HCT116 (cell line): Measurements from ENCODE around the gene FAM114A1. TPM values are rescaled to one million over a fixed set of nuclear protein-coding genes. Genes with fewer than 3 reads are reported as not detected.

ENCODE experiments used
- ATAC-seq: fragments of 200-7000 bp; cut with Tn5 transposase; 2 replicates; pipeline ENCODE4 v1.9.1; 2020; ENCODE audit warnings: mild to moderate bottlenecking, moderate library complexity
- BruUV-seq: library from RNA; stranded (reverse); fragments of 400-500 nt; replicated peaks from 2 replicates; lab custom pipeline; 2021; lab: Mats Ljungman, UMichigan
- CTCF ChIA-PET: fragments of 300-600 bp; sonication (Branson Sonifier 250); formaldehyde crosslinking; loops from one replicate; lab custom pipeline; 2021; ENCODE audit warnings: antibody characterized with exemption; lab: Charles Lee
- POLR2A ChIA-PET: fragments of 300-600, 350-600 bp; sonication (Branson Sonifier 250); formaldehyde crosslinking; loops from one replicate; lab custom pipeline; 2021; ENCODE audit warnings: antibody characterized with exemption; lab: Charles Lee
- RAD21 ChIA-PET, 2 experiments: fragments of 300-600 bp; sonication (Branson Sonifier 250); formaldehyde crosslinking; loops; one replicate each; lab custom pipeline; 2023; ENCODE audit warnings: low total read pairs in 2 of 2; ENCODE audit not compliant: uncharacterized antibody in 2 of 2, unreplicated experiment in 2 of 2, low non-redundant PET in 1 of 2; lab: Charles Lee
- DNase-seq: peaks from one replicate; pipeline ENCODE4 v3.0.0-alpha.2; 2010; ENCODE audit warnings: low read depth, low spot score
- H2AFZ ChIP-seq: fragments of 200-600 bp; shearing (Covaris generic), sonication (generic); 2 replicates; pipeline ENCODE4 v1.6.1; 2017; ENCODE audit warnings: low read depth, mixed run types, mixed read lengths, antibody characterized with exemption, low read length; ENCODE audit not compliant: poor library complexity, severe bottlenecking
- H3K27ac ChIP-seq: 2 replicates; pipeline ENCODE4 v1.5.1; 2012; ENCODE audit warnings: low read depth, low read length
- H3K27me3 ChIP-seq: fragments of 200-600 bp; sonication (generic); 2 replicates; pipeline ENCODE4 v1.6.1; 2016; ENCODE audit warnings: mixed run types, low read length, mixed read lengths; ENCODE audit not compliant: insufficient read depth
- H3K36me3 ChIP-seq, 2 experiments: fragments of 200-500 bp in 1 of 2; fragments of 200-600 bp in 1 of 2; sonication (Bioruptor generic) in 1 of 2; sonication (generic) in 1 of 2; 2 replicates each; pipeline versions ENCODE4 v1.5.1 to v1.6.1; 2014 to 2016; ENCODE audit warnings: low read length in 2 of 2, inconsistent platforms in 1 of 2, mixed read lengths in 1 of 2, mixed run types in 1 of 2; ENCODE audit not compliant: insufficient read depth in 2 of 2, control insufficient read depth in 1 of 2
- H3K4me1 ChIP-seq, 2 experiments: fragments of 200-600 bp in 1 of 2; sonication (generic) in 1 of 2; 2 replicates each; pipeline versions ENCODE4 v1.5.1 to v1.6.1; 2012 to 2017; ENCODE audit warnings: low read length in 2 of 2, inconsistent platforms in 1 of 2, mild to moderate bottlenecking in 1 of 2, mixed read lengths in 1 of 2, mixed run types in 1 of 2, moderate library complexity in 1 of 2; ENCODE audit not compliant: insufficient read depth in 2 of 2, control insufficient read depth in 1 of 2
- H3K4me2 ChIP-seq: fragments of 200-600 bp; sonication (generic); 2 replicates; pipeline ENCODE4 v1.6.1; 2017; ENCODE audit warnings: mixed run types, low read length, mixed read lengths
- H3K4me3 ChIP-seq, 2 experiments: fragments of 200-600 bp in 1 of 2; sonication (generic) in 1 of 2; replicated peaks in 1 of 2; 2 replicates each; pipeline ENCODE4 v1.5.1; 2011 to 2016; ENCODE audit warnings: low read length in 2 of 2, control low read depth in 1 of 2, low read depth in 1 of 2, mild to moderate bottlenecking in 1 of 2, mixed read lengths in 1 of 2, mixed run types in 1 of 2
- H3K79me2 ChIP-seq: fragments of 200-600 bp; sonication (generic); 2 replicates; pipeline ENCODE4 v1.6.1; 2017; ENCODE audit warnings: mild to moderate bottlenecking, mixed run types, low read length, moderate library complexity, mixed read lengths; ENCODE audit not compliant: insufficient read depth
- H3K9ac ChIP-seq: fragments of 200-600 bp; sonication (generic); 2 replicates; pipeline ENCODE4 v1.6.1; 2016; ENCODE audit warnings: low read length, mixed read lengths
- H3K9me2 ChIP-seq: fragments of 200-600 bp; sonication (generic), shearing (Covaris generic); 2 replicates; pipeline ENCODE4 v1.6.1; 2017; ENCODE audit warnings: mixed run types, mild to moderate bottlenecking, moderate library complexity; ENCODE audit not compliant: insufficient read depth
- H3K9me3 ChIP-seq, 2 experiments: fragments of 200-500 bp in 1 of 2; fragments of 200-600 bp in 1 of 2; sonication (Bioruptor generic) in 1 of 2; sonication (generic) in 1 of 2; 2 replicates each; pipeline ENCODE4 v1.6.1; 2014 to 2017; ENCODE audit warnings: low read length in 2 of 2, mixed read lengths in 2 of 2, inconsistent platforms in 1 of 2, low read depth in 1 of 2, mild to moderate bottlenecking in 1 of 2, mixed run types in 1 of 2, moderate library complexity in 1 of 2; ENCODE audit not compliant: control insufficient read depth in 1 of 2, insufficient read depth in 1 of 2
- H4K20me1 ChIP-seq: fragments of 200-600 bp; sonication (generic), shearing (Covaris generic); 2 replicates; pipeline ENCODE4 v1.6.1; 2017; ENCODE audit warnings: mixed run types, mild to moderate bottlenecking, moderate library complexity; ENCODE audit not compliant: insufficient read depth
- EGR1 ChIP-seq: IDR thresholded peaks from 2 replicates; pipeline ENCODE4 v1.6.1; 2012; ENCODE audit warnings: low read depth
- EZH2 ChIP-seq: fragments of 200-600 bp; sonication (generic); IDR thresholded peaks from 2 replicates; pipeline ENCODE4 v1.6.1; 2017; ENCODE audit warnings: antibody characterized with exemption, mixed run types
- JUND ChIP-seq: IDR thresholded peaks from 2 replicates; pipeline ENCODE4 v1.6.1; 2012
- SIN3A ChIP-seq: IDR thresholded peaks from 2 replicates; pipeline ENCODE4 v1.6.1; 2012; ENCODE audit warnings: low read depth
- SP1 ChIP-seq: IDR thresholded peaks from 2 replicates; pipeline ENCODE4 v1.6.1; 2012; ENCODE audit warnings: low read depth
- SRF ChIP-seq: IDR thresholded peaks from 2 replicates; pipeline ENCODE4 v1.6.1; 2012; ENCODE audit warnings: low read depth
- YY1 ChIP-seq: IDR thresholded peaks from 2 replicates; pipeline ENCODE4 v1.6.1; 2011; ENCODE audit warnings: low read length, low read depth, moderate library complexity, mild to moderate bottlenecking; ENCODE audit not compliant: insufficient replicate concordance; ENCODE audit errors: extremely low read depth
- intact Hi-C: fragments of 100-400 bp; cut with micrococcal nuclease; formaldehyde crosslinking; loops from 2 replicates; pipeline ENCODE4 v1.10.0; 2022
- total RNA-seq: library from RNA; stranded (reverse); gene quantifications from one replicate; pipeline ENCODE4 v1.2.1, GENCODE V29; 2021; ENCODE audit not compliant: unreplicated experiment
- TF ChIP-seq, protein P1 (sequence below): IDR thresholded peaks from 2 replicates; pipeline ENCODE4 v1.6.1; 2012
- TF ChIP-seq, protein P2 (sequence below): IDR thresholded peaks from 2 replicates; pipeline ENCODE4 v1.6.1; 2012

The FAM114A1 gene
- total RNA-seq, 1 experiment from 2014 or later, result 35.6 TPM

DNA sequence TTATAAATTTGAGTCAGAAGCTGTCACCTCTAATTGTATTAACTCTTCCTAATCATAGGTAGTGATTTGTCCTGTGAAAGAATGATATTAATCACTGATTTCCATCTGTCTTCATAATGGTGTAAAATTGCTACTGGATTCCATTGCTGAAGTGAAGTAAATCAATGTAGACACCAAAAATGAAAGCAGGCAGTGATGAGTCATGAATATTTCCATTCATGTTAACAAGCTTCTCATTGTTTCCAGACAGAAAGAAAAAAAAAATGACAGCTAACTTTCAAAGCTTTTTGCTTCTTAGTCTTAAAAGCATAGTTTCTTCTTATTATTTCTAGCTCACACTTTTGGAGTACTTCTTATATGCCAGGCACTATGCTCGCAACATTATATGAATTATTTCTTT, 21.5 kb downstream of the FAM114A1 start (continued):
- TF ChIP-seq JUND, result peak; percentile 94
- TF ChIP-seq, all 23 proteins: peak for 11

DNA sequence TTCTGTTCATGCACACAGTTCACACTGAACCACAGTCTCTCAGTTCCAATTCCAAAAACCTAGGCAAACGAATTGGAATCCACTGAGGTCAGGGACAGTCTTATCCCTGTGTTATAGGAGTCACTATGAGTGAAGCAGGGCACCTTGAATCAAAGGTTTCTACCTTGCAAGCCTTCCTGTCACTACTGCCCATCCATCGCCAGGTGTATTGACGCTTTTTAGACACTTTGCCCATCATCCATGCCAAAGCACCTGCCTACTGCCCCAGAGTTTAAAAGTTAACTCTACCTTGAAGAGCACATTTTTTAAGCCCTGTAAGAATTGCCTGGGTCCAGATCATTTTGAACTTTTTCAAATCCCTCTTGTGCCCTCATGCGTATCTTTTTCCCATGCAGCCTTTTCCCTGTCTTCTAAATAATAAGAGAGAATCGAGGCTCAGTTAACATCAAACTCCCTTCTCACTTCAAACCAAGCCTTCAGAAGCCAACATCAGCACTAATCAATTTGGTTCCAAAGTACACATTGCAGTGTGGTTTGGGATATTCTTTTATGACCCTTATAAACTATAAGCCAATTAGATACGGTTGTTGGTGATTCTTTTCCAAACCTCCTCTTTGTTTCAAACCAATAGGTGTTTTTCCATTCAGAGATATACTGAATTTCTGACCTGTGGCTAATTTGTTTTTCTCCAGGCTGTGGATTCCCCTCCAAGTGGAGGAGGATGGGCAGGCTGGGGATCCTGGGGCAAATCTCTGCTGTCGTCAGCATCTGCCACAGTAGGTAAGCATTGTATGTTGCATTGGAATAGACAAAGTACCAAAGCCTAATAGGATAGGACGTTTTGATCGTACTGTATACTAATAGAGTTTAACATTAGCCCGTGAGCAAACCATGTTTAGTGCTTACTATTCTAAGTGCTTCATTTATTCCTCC, 23.7 kb downstream of the FAM114A1 start:
- no peak overlapping the region for H3K4me3 ChIP-seq
- POLR2A ChIA-PET, result interaction anchor here (0.6 kb wide), 1 partner anchor 1040 kb away, joined by 3 read pairs; no protein-coding TSS in a partner anchor
- no peaks in the 10 kb centered on the region for H3K9me2 ChIP-seq
- intact Hi-C loops, result loop anchor here (5.0 kb wide), 1 partner anchor 134 kb away; no protein-coding TSS in a partner anchor
- no peaks in the 10 kb centered on the region for H3K79me2 ChIP-seq
- RAD21 ChIA-PET, result no interaction called here
- peaks cover 22 to 29% of the 10 kb centered on the region in 2 experiments for H3K4me1 ChIP-seq
- TF ChIP-seq SIN3A, result no peak
- no peak for TF ChIP-seq YY1
- TF ChIP-seq, protein P1, sequence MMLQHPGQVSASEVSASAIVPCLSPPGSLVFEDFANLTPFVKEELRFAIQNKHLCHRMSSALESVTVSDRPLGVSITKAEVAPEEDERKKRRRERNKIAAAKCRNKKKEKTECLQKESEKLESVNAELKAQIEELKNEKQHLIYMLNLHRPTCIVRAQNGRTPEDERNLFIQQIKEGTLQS, result no peak
- no peak for TF ChIP-seq SRF
- TF ChIP-seq SP1, result no peak
- TF ChIP-seq EGR1, result no peak
- TF ChIP-seq, protein P2, sequence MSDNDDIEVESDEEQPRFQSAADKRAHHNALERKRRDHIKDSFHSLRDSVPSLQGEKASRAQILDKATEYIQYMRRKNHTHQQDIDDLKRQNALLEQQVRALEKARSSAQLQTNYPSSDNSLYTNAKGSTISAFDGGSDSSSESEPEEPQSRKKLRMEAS, result no peak
- no peak for TF ChIP-seq JUND
- TF ChIP-seq EZH2, result no peak
- H4K20me1 ChIP-seq, result no peaks in the 10 kb centered on the region
- H2AFZ ChIP-seq, result no peak overlapping the region
- BruUV-seq, result no TSS peak
- H3K36me3 ChIP-seq, result 0 out of 4 replicates have a peak, but pooled peaks cover 0 to 7% of the 10 kb centered on the region in 2 experiments
- H3K4me2 ChIP-seq, result no peak overlapping the region
- no peak overlapping the region for H3K9ac ChIP-seq
- no peaks in the 10 kb centered on the region for H3K27me3 ChIP-seq
- ATAC-seq (no peak), DNase-seq (no peak)
- no peaks in the 10 kb centered on the region for H3K9me3 ChIP-seq
- CTCF ChIA-PET, result interaction anchor here (1.5 kb wide), 1 partner anchor 131 kb away, joined by 10 read pairs; no protein-coding TSS in a partner anchor
- no peak overlapping the region for H3K27ac ChIP-seq
